Trophoblast cell (in vitro differentiated cells and primary cell): ENCODE data around the gene IKZF2. TPM values are rescaled to one million over a fixed set of nuclear protein-coding genes. Genes with fewer than 3 reads are reported as not detected.

Experiments used
- DNase-seq, 2 donors: peaks; one replicate each; pipeline ENCODE4 v3.0.0-alpha.2; 2016
- H2AFZ ChIP-seq: 2 replicates; pipeline ENCODE4 v1.6.1; 2013; ENCODE audit warnings: low read length, moderate library complexity, mild to moderate bottlenecking; ENCODE audit not compliant: insufficient read depth, poor library complexity
- H2AK5ac ChIP-seq: 2 replicates; pipeline ENCODE4 v1.6.1; 2013; ENCODE audit warnings: mild to moderate bottlenecking, low read length
- H2BK120ac ChIP-seq: 2 replicates; pipeline ENCODE4 v1.6.1; 2013; ENCODE audit warnings: low read length, mild to moderate bottlenecking, moderate library complexity; ENCODE audit not compliant: insufficient read depth, poor library complexity
- H2BK12ac ChIP-seq: 2 replicates; pipeline ENCODE4 v1.6.1; 2013; ENCODE audit warnings: mild to moderate bottlenecking, low read length, moderate library complexity
- H2BK5ac ChIP-seq: 2 replicates; pipeline ENCODE4 v1.6.1; 2013; ENCODE audit warnings: low read length, low read depth, moderate library complexity, mild to moderate bottlenecking; ENCODE audit not compliant: poor library complexity
- H3K14ac ChIP-seq: 2 replicates; pipeline ENCODE4 v1.6.1; 2013; ENCODE audit warnings: mild to moderate bottlenecking, low read length
- H3K18ac ChIP-seq: 2 replicates; pipeline ENCODE4 v1.6.1; 2013; ENCODE audit warnings: mild to moderate bottlenecking, low read length
- H3K23ac ChIP-seq: 2 replicates; pipeline ENCODE4 v1.6.1; 2013; ENCODE audit warnings: low read length
- H3K27ac ChIP-seq: 2 replicates; pipeline ENCODE4 v1.5.1; 2013; ENCODE audit warnings: low read depth, mild to moderate bottlenecking, inconsistent platforms, low read length, moderate library complexity
- H3K27me3 ChIP-seq: 2 replicates; pipeline ENCODE4 v1.6.1; 2013; ENCODE audit warnings: inconsistent platforms, mild to moderate bottlenecking, low read length, moderate library complexity; ENCODE audit not compliant: insufficient read depth
- H3K36me3 ChIP-seq, 2 experiments: 1 replicate in 1 of 2; 2 replicates in 1 of 2; pipeline ENCODE4 v1.6.1; 2013; ENCODE audit warnings: low read length in 2 of 2, mild to moderate bottlenecking in 2 of 2, moderate library complexity in 1 of 2; ENCODE audit not compliant: insufficient read depth in 2 of 2, control insufficient read depth in 1 of 2
- H3K4ac ChIP-seq: 2 replicates; pipeline ENCODE4 v1.6.1; 2013; ENCODE audit warnings: low read depth, mild to moderate bottlenecking, low read length, moderate library complexity
- H3K4me1 ChIP-seq, 2 experiments: 1 replicate in 1 of 2; 2 replicates in 1 of 2; pipeline ENCODE4 v1.6.1; 2013; ENCODE audit warnings: low read length in 2 of 2, mild to moderate bottlenecking in 2 of 2, moderate library complexity in 1 of 2; ENCODE audit not compliant: insufficient read depth in 2 of 2, control insufficient read depth in 1 of 2
- H3K4me2 ChIP-seq: 2 replicates; pipeline ENCODE4 v1.6.1; 2013; ENCODE audit warnings: inconsistent platforms, mild to moderate bottlenecking, low read length, moderate library complexity
- H3K4me3 ChIP-seq: 2 replicates; pipeline ENCODE4 v1.5.1; 2013; ENCODE audit warnings: mild to moderate bottlenecking, low read depth, low read length, inconsistent platforms
- H3K79me1 ChIP-seq: one replicate; pipeline ENCODE4 v1.6.1; 2013; ENCODE audit warnings: low read length
- H3K79me2 ChIP-seq: 2 replicates; pipeline ENCODE4 v1.6.1; 2013; ENCODE audit warnings: low read length, mild to moderate bottlenecking; ENCODE audit not compliant: control insufficient read depth, insufficient read depth, poor library complexity
- H3K9ac ChIP-seq: 2 replicates; pipeline ENCODE4 v1.6.1; 2013; ENCODE audit warnings: mild to moderate bottlenecking, low read length
- H3K9me3 ChIP-seq: 2 replicates; pipeline ENCODE4 v1.6.1; 2013; ENCODE audit warnings: low read depth, mild to moderate bottlenecking, control low read depth, inconsistent platforms, low read length; ENCODE audit not compliant: insufficient read depth
- H4K12ac ChIP-seq: 2 replicates; pipeline ENCODE4 v1.6.1; 2013; ENCODE audit warnings: low read depth, mild to moderate bottlenecking, low read length, moderate library complexity
- H4K8ac ChIP-seq: 2 replicates; pipeline ENCODE4 v1.6.1; 2013; ENCODE audit warnings: low read depth, mild to moderate bottlenecking, low read length, moderate library complexity
- H4K91ac ChIP-seq: one replicate; pipeline ENCODE4 v1.6.1; 2013; ENCODE audit warnings: low read depth, mild to moderate bottlenecking, low read length, moderate library complexity
- WGBS: extraction: QIAGEN DNeasy Blood & Tissue Kit; methylation state at CpG from one replicate; pipeline ENCODE4 v1.1.7; 2013; ENCODE audit warnings: missing lambda C conversion rate; ENCODE audit not compliant: insufficient read length, insufficient coverage; ENCODE audit errors: extremely low coverage; 5-methylcytosine and 5-hydroxymethylcytosine counted together
- polyA plus RNA-seq: library from polyadenylated mRNA; stranded (reverse); fragments of 200-250 nt; gene quantifications from 2 replicates; pipeline ENCODE4 v1.2.3, GENCODE V29; 2013

The IKZF2 gene
- polyA plus RNA-seq, result 2.0 and 2.6 TPM in 2 replicates

DNA sequence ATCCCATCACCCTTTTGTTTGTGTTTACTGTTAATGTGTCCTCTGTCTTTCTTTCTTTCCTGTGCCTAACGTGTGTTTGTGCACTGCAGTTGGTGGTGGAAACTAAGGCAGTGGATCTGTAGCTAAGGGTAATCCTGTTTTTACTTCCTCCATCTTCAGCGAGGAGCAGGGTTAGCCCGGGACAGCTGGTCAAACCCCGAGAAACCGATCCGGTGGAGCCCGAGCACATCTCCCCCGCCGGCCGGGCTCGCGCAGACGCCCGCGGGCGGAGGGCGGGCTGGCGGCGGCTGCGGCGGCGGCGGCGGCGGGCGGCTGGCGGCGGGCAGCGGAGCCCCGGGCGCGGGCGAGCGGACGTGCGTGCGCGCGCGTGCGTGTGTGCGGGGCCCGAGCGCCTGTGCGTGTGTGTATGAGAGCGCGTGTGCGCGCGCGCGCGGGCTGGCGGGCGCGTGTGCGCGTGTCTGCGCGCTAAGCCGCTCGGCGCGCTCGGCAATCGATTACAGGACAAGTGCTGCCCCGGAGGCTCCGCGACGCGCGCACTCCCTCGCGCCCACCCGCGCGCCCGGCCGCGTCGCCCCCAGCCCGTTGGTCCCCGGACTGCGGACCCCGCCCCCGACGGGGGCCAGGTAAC is at the start of gene IKZF2:
TSS of gene IKZF2 (minus strand) at position 176 of the 628 bp plus-strand sequence. CDS start 2,983 bp downstream, outside the sequence.
- Histone ChIP-seq H3K4me1 (no peaks in the 10 kb centered on the region), H3K36me3 (no peaks in the 10 kb centered on the region), H4K91ac (peak within 1 kb of the TSS; percentile 96), H3K14ac (peak within 1 kb of the TSS; percentile 98), H2AFZ (peak within 1 kb of the TSS; percentile 98), H3K4ac (peak within 1 kb of the TSS; percentile 70), H3K23ac (no peak within 1 kb of the TSS), H3K9ac (peak within 1 kb of the TSS; percentile 92), H3K27me3 (no peaks in the 10 kb centered on the region), H3K79me1 (peaks cover 13% of the 10 kb centered on the region), H3K4me3 (peak within 1 kb of the TSS; percentile 93), H3K9me3 (no peaks in the 10 kb centered on the region), H4K12ac (peak within 1 kb of the TSS; percentile 95), H4K8ac (peak within 1 kb of the TSS; percentile 95), H2BK5ac (peak within 1 kb of the TSS; percentile 89), H3K4me2 (peak within 1 kb of the TSS; percentile 98), H2BK12ac (peak within 1 kb of the TSS; percentile 65), H3K18ac (peak within 1 kb of the TSS; percentile 85), H3K79me2 (peaks cover 2% of the 10 kb centered on the region), H2BK120ac (peak within 1 kb of the TSS; percentile 96), H2AK5ac (no peak within 1 kb of the TSS), H3K27ac (peak within 1 kb of the TSS; percentile 97)
- no CpG with 5 or more reads among the region's 87 CpGs for WGBS
- DNase-seq, result peak; percentile 68 to 89

DNA sequence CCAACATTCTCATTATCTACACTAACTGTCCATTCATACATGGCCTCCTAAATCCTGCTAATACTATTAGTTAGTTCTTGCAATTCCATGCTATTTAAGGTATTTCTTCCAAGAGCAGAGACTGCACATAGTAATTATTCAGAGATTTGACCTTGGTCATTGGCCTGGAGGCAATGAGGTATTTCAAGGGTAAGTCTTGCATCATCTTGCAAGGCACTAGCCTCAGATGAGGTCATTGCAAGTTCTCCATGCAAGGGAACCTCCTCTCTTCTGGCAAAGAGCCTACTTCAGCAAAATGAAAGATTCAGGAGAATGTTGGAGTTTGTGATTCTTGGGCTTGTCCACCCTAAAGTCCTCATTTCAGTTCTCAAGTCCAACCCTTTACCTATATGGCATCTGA is 48.5 kb upstream of the IKZF2 start:
- Histone ChIP-seq H3K18ac (no peak overlapping the region), H3K36me3 (peaks cover 0 to 2% of the 10 kb centered on the region in 2 experiments), H3K4ac (no peak overlapping the region), H3K79me2 (no peaks in the 10 kb centered on the region), H4K91ac (no peak overlapping the region), H3K14ac (no peak overlapping the region), H3K23ac (no peak overlapping the region), H4K8ac (no peak overlapping the region), H3K9me3 (no peaks in the 10 kb centered on the region), H3K79me1 (no peaks in the 10 kb centered on the region), H3K27ac (no peak overlapping the region), H3K27me3 (no peaks in the 10 kb centered on the region), H2AFZ (no peak overlapping the region), H2BK12ac (no peak overlapping the region), H2BK5ac (no peak overlapping the region), H3K4me1 (no peaks in the 10 kb centered on the region), H4K12ac (no peak overlapping the region), H2BK120ac (no peak overlapping the region), H3K4me2 (no peak overlapping the region), H2AK5ac (no peak overlapping the region), H3K9ac (no peak overlapping the region), H3K4me3 (no peak overlapping the region)
- peak; percentile 25 to 41 for DNase-seq

DNA sequence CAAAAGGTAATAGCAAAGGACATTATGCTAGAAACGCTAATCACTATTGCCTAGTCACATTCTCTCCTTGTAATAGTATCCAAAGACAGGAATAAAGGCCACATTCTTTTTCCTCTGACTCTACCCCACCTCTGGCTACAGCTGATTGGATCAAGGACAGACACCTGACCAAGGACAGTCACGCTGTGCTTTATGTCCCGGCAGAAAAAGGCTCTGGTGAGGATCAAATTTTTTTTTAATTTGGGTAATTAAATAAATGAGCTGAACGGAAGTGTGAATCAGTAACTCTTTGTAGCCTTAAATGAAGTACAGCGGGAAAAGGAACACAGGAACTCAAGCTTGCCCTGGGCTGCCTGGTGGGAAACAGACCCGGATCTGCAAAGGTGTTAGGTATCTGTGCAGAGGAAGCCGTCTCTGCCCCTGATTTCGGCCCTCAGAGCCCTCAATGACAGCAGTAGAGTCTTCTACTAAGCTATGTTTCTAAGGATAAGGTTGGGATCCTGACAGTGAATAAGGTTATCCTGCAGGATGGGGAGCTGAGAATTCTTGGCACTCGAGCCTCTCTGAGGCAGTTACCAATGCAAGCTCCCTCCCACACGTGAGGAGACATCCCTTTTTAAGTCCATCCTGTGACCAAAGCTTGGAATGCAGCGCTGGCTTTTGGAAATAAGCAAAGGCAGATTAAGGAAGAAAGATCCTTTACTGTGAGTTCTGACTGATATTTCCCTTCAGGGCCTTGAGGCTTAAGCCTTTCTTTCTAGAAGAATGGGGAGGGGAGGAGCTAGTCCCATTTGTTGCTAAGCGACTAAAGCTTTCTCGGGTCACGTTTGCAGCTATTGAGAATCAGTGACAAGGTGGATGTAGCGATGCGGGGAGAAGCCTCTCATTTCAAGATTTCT is 37.8 kb upstream of the IKZF2 start:
- Histone ChIP-seq H2AK5ac (no peak overlapping the region), H2BK120ac (peak overlapping the region; percentile 0), H3K4me1 (peaks cover 0 to 2% of the 10 kb centered on the region in 2 experiments), H3K4me2 (peak overlapping the region; percentile 58), H3K36me3 (no peaks in the 10 kb centered on the region), H3K18ac (no peak overlapping the region), H3K14ac (no peak overlapping the region), H3K23ac (no peak overlapping the region), H3K27me3 (no peaks in the 10 kb centered on the region), H2BK5ac (peak overlapping the region; percentile 47), H3K4ac (no peak overlapping the region), H3K9ac (peak overlapping the region; percentile 11), H4K8ac (peak overlapping the region; percentile 54), H3K4me3 (no peak overlapping the region), H3K79me2 (no peaks in the 10 kb centered on the region), H3K79me1 (peaks cover 6% of the 10 kb centered on the region), H4K91ac (peak overlapping the region; percentile 13), H4K12ac (no peak overlapping the region), H2AFZ (peak overlapping the region; percentile 3), H2BK12ac (no peak overlapping the region), H3K27ac (peak overlapping the region; percentile 91), H3K9me3 (no peaks in the 10 kb centered on the region)
- no CpG with 5 or more reads among the region's 16 CpGs for WGBS
- DNase-seq, result peak; percentile 28 to 64

DNA sequence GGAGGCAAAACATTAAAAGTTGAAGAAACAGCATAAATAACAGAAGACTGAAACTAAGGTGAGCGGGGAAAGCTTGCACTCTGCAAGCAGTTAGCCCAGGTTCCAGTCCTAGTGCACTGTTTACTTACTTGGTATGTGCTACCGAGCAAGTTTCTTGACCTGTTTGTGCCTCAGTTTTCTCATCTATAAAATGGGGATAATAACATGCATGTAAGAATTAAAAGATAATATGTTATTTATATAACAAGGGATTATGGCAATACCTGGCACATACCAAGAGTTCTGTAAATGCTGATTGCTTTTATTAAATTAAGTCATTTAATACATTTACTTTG is 37.1 kb upstream of the IKZF2 start:
- H3K79me1 ChIP-seq, result peaks cover 6% of the 10 kb centered on the region
- H3K27ac ChIP-seq, result peak overlapping the region; percentile 70
- no peak overlapping the region for H3K4ac ChIP-seq
- H2BK12ac ChIP-seq, result no peak overlapping the region
- no peaks in the 10 kb centered on the region for H3K36me3 ChIP-seq
- H2AFZ ChIP-seq, result no peak overlapping the region
- no peak overlapping the region for H4K91ac ChIP-seq
- H3K9me3 ChIP-seq, result no peaks in the 10 kb centered on the region
- no peak overlapping the region for H3K18ac ChIP-seq
- H3K14ac ChIP-seq, result no peak overlapping the region
- no peaks in the 10 kb centered on the region for H3K27me3 ChIP-seq
- peak overlapping the region; percentile 81 for H2BK5ac ChIP-seq
- no peak overlapping the region for H3K4me3 ChIP-seq
- H2AK5ac ChIP-seq, result no peak overlapping the region
- H3K23ac ChIP-seq, result no peak overlapping the region
- H4K8ac ChIP-seq, result no peak overlapping the region
- H3K9ac ChIP-seq, result no peak overlapping the region
- no CpG with 5 or more reads among the region's 2 CpGs for WGBS
- peak overlapping the region; percentile 29 for H3K4me2 ChIP-seq
- no peaks in the 10 kb centered on the region for H3K79me2 ChIP-seq
- no peak for DNase-seq
- peaks cover 0 to 2% of the 10 kb centered on the region in 2 experiments for H3K4me1 ChIP-seq
- no peak overlapping the region for H2BK120ac ChIP-seq
- H4K12ac ChIP-seq, result no peak overlapping the region
